GM18907 (cell line): Measurements from ENCODE around the gene TMEM80.

ENCODE experiments used
- ATAC-seq: cut with Tn5 transposase; IDR thresholded peaks from one replicate; pipeline ENCODE4 v1.9.1; 2021; ENCODE audit warnings: mild to moderate bottlenecking, moderate library complexity; ENCODE audit not compliant: unreplicated experiment

Gene TMEM80

DNA sequence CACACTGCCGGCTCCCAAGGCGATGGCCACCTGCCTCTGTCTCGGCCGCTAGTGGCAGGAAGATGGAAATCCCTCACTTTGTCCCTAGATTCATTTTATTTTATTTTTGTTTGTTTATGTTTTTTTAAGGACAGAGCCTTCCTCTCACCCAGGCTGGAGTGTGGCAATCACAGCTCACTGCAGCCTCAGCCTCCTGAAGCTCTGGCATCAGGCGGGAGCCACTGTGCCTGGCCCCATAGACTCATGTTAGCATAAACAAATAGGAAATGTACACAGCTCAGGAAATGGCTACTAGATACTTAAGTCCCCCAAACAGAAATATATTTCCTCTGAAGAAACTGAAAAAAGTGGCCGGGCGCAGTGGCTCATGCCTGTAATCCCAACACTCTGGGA, 3.5 kb downstream of the TMEM80 start:
- no peak for ATAC-seq

DNA sequence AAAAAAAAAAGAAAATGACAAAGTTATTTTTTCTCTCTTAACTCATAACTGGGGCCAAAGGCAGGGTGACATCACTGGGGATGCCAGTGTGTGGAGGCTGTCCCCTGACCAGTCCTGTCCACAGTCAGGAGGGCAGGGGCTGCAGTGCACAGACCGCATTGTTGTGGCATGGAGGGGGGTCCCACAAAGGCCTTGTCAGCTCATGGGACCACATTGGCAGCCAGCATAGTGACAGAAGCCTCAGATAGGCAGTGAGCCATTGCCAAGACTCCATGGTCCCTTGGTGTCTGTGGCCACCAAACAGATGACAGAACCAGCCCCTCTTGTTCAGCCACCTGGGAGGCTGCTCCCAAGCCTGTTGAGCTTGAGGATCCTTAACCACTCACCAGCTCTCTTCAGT, 4.1 kb downstream of the TMEM80 start:
- ATAC-seq: no peak

DNA sequence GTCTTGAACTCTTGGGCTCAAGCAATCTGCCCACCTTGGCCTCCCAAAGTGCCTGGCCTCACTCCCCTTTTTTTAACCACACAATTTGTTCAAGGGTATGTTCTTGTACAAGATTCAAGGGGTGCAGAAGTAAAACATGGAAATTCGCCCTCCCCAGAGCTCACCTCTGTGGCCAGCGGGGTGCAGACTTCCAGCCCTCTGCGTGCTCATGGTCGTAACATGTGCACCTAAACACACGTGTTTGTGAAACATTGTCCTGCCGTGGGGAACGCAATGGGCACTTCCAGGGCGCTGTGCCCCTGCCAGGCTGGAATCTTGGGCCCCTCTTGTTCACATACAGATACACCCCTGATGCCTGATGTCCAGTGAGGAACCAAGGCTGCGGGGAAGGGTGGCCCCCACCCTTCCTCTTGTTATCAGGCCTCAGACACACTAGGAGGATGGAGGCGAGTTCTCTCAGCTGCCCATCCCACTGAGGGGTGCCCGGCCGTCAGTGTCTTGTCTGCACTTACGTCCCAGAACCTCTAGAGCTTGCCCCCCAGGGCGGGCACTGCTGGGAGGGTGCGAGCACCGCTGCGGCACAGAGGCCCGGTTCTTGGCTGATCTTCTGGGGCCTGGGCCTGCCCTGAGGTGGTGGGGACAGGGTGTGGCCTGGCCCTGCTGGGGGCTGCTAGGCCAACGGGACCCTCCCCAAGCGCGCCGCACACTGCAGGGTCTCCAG, 6.3 kb downstream of the TMEM80 start:
- ATAC-seq: no peak

DNA sequence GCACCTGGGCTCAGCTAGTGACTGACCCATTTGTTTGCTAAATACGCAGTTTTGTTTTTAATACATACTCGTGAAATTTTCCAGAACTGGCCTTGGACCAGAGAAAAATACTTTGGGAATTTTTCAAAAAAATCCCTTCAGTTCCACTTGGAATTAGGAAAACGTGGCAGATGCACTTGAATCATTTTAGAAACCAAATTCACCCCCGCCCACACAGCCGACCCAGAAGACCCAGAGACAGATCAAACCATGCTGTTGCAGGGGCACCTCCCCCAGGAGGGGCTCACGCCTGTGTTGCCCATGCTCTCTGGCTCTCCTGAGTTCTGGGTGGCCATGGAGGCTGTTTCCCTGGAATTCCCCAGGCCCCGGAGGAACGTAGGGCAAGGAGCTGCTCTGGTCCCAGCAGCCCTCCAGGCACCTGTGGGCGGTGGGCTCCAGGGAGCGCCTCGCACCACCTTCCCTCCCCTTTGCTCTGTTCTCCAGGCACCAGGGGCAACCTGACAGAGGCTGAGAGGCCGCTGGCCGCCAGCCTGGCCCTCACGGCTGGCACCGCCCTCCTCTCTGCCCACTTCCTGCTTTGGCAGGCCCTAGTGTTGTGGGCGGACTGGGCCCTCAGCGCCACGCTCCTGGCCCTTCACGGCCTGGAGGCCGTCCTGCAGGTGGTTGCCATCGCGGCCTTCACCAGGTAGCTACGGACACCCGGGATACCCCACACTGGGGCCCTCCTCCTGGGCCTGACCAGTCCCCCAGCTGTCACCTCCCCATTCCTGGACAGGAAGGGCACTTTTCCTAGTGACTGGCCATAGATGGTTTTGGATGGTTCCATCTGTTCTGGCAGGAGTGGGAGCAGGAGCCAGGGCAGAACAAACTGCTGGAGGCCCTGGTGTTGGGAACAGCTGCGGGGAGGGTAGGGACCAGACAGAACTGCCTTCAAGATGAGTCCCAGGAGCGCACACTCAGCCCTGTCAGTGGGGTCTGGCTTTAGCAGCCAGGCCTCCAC, 7.1 kb downstream of the TMEM80 start:
- ATAC-seq: no peak

DNA sequence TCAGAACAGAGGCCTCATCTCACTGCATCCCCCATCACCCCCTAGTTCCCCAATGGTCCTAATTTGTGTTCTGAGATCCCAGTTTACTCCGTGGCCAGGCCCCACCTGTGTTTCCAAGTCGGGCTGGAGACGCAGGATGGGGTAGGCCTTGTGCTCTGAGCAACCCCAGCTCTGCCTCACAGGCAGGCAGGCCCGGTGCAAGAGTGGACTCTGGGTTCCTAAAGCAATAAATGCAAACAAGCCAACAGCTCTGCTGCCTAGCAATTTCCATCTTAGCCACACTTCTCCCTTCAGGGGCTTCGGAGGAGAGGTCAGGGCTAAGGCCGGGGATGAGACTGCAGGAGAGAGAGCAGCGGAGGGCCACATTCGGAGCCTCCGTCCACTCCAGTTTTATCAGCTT, 7.9 kb downstream of the TMEM80 start:
- no peak for ATAC-seq

DNA sequence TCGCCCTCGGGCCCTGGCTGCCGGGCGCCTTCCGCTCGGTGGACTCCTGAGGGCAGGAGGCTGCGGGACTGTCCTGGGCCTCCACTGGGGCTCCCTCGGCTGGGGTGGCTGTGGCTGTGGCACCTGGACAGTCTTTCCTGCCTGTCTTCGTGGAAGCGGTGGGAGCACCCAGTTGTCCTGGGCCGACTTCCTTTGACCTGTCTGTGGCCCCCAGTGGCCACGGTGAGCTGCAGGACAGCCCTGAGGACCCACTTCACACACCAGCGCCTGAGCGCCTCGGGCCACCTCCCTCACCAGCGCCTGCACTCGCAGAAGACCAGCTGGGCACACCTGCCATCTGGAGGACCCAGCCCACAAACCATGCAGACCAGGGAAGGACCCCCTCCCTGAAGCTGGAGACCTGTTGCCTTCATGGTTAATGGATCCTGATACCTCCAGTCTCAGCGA, 8.6 kb downstream of the TMEM80 start:
- ATAC-seq: no peak

DNA sequence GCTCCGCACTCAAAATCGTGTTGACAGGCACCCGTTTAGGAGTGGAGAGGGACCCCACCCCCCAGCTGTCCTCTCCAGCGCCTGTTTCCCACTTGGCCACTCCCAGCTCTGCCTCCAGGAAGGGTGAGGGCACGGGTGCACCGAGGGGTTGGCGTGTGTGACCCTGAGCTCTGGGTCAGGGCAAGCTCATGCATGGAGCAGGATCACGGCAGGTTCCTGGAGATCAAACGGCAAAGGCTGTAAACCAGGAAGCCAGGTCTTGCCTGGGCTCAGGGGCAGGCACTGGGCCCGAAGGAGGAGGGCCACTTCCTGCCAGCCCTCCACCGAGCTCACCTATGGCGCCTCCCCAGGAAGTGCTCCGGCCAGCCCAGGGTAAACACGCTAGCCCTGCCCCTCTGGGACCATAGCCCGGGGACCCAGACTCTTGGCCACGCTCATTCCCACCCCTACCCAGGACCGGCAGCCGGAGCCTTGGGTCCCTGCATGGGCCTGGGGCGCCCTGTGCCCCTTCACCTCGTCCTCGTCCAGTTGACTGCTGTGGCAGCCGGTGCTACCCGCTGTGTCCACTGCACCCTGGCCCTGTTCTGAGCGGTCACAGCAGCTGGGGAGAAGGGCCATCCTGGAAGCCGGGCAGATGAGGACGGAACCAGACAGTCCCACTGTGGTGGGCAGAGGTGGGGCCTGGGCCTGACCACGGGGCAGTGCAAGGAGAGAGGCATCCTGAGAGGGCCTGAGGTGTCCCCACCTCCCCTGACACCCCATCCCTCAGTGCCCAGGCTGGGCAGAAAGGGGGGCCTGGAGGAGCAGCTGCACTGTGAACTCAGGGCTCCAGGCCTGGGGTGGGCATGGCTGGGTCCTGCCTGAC, 9.4 kb downstream of the TMEM80 start:
- no peak for ATAC-seq

DNA sequence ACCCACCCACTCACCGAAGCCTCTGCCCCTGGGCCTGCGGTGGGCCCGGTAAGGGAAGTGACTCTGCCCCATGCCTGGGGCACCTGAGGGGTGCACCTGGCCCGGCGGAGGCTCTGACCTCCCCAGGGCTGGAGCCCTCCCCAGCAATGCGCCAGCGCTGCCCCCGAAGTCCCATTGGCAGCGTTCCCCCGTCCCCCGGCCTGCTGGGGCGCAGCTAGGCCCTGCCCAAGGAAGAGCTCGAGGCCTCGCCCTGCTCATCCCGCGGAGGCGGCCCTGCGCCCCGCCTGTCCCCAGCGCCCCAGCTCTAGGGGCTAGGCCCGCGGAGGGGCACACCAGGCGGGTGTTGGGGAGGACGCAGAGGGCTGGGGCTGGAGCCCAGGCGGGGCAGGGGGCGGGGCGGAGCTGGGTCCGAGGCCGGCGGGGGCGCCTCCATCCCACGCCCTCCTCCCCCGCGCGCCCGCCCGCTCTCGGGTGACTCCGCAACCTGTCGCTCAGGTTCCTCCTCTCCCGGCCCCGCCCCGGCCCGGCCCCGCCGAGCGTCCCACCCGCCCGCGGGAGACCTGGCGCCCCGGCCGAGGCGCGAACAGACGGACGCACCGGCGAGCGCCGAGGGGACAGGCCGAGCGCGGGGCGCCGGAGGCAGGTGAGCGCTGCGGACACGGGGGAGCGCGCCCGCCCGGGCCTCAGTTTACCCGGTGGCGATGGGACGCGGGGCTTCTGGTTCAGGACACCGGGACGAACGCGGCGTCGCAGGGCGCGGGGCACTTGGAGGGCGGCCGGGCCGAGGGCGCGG, 10.2 kb downstream of the TMEM80 start, which contains the start of gene EPS8L2:
TSS of gene EPS8L2 (plus strand) at position 586 of the 793 bp plus-strand sequence. CDS start 3,177 bp downstream, outside the sequence.
- no peak for ATAC-seq

DNA sequence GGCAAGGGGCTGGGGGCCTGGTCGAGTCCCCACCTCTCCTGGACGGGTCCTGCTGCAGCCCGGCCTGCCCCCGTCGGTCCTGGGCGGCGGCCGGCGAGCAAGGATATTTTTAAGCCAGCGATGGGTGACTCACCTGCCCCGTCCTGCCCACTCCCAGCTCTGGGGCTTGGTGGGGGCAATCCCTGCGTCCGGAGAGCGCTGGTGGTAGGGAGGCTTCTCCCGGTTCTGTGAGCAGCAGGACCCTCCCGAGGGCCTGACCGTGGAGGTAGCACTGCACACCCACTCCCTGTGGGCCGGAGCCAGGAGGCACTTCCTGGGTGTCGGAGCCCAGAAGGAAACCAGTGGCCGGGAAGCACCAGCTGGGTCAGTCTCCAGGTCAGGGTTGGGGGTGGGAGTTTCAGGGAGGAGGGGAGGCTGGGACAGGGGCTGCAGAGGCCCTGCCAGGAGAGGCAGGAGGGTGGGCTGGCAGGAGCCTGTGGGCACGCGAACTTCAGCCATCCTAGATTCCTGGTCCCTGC, 10.9 kb downstream of the TMEM80 start:
- no peak for ATAC-seq

DNA sequence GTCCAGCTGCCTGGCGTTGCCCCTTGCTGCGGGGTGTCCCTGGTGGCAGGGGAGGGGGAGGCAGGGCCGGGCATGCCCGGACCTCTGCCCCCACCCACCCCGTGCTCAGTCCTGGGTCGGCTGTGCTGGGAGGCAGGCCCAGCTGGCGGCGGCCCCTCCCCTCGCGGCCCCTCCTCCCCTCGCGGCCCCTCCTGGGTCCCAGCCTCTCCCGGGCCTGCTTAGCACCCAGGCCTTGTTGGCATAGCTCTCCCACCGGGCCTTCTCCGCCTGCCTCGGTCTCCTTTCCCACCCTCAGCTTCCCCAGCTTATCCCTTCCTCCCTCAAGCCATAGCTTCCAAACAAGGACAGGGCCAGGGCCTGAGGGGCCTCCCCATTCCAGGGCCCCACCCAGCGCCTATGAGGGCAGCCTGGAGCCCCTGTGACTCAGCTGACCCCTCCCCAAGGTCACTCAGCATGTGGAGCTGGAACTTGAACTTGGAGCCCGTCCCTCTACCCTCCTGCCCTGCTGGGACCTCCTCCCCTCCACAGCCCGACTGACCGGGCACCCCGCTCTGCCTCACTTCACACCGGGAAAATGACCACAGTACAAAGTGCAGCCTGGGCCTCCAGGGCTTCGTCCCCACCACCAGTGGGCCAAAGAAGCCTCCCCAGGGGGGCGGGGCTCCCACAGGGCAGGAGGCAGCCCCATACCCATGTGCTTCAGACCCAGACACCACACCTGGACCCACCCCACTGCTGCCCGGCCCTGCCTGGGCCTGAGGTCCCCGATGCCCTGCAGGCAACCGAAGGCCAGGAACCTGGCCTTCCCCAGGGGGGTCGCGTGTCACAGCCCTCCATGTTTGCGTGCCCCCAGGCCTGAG, 11.6 kb downstream of the TMEM80 start:
- no peak for ATAC-seq

DNA sequence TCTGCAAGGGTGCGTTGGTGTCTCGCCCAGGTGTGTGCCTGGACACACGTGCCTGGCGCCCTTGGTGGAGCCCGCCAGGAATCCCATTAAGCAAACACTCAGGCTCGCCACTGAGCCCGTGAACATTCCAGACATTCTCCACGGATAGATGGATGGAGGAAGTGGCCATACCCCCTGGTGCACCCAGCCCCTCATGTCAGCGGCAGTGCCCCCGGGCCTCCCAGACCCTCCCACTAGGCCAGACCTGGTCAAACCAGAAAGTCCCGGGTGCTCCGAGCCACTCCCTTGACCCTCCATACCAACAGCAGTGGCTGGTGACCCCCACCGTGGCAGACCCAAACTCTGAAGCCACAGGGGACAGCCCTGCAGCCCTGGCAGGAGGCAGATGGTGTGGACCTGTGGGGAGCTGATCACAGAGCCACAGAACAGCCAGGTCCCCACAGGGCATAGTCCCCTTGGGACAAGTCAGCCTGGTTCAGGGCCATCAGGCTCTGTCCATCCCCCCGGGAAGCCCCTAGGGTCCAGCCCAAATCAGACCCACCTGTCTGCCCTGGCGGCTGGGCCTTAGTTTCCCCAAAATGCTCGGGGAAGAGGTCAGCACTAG, 12.3 kb downstream of the TMEM80 start:
- no peak for ATAC-seq

DNA sequence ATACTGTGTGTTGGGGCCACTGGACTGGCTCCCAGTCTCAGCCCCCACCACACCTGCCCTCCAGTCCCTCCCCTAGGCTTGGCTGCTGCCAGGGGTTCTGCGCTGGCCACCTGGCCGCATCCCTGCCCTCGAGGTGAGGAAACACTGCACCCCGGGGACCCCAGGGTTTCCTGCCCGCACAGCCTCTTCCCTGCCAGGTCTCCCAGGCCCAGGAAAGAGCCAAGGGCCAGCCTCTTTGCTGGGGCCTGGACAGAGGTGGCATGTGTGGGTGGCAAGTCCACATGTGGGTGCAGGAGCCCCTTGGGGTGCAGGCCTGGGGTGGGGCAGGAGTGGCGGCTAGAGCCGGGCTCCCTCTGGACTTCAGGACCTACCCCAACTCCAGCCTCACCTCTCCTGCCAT, 12.9 kb downstream of the TMEM80 start:
- no peak for ATAC-seq

DNA sequence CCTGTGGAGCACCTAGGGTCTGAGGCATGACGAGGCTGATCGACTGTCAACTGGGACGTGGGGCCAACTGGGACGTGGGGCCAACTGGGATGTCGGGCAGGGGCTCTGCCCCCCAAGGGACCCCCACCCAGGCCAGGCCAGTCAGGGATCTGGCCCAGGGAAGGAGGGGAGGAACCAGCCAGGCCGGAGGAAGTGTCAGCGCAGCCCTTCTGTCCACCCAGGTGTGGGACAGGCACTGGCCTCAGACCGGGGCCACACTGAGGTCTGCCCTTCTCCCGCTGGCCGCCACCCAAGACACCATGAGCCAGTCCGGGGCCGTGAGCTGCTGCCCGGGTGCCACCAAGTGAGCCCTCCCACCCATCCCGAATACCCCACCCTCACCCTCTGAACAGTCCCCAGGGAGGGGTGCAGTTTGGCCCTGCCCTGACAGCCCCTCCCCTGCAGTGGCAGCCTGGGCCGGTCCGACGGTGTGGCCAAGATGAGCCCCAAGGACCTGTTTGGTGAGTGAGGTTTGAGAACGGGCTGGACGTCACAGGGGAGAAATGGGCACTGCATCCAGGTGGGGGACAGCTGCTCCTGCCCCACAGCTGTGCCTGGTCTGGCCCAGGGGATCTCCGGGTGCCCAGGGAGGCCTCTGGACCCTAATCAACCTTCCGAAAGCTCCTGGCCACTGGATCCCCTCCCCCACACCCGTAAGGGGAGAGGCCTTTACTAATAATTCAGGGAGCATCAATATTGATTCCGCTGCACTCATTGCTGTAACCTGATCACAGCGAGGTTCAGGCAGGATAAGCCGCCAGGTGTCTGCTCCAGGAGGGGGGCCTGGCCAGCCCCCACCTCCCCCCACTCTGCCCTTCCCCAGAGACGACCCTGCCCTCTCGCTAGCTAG, 13.7 kb downstream of the TMEM80 start:
- no peak for ATAC-seq

DNA sequence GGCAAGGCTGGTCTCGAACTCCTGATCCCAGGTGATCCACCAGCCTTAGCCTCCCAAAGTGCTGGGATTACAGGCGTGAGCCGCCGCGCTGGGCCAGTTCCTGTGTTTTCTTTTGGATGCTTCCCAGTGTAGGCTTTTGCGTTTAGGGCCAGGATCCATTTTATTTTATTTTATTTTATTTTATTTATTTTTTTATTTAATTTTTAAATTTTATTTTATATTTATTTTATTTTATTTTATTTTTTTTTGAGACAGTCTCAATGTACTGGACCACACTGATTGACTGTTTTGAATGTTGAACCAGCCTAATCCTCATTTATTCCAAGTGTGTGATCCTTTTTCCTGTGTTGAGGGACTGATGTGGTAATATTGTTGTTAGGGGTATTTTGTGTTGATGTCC, 18.8 kb downstream of the TMEM80 start:
- ATAC-seq: no peak

DNA sequence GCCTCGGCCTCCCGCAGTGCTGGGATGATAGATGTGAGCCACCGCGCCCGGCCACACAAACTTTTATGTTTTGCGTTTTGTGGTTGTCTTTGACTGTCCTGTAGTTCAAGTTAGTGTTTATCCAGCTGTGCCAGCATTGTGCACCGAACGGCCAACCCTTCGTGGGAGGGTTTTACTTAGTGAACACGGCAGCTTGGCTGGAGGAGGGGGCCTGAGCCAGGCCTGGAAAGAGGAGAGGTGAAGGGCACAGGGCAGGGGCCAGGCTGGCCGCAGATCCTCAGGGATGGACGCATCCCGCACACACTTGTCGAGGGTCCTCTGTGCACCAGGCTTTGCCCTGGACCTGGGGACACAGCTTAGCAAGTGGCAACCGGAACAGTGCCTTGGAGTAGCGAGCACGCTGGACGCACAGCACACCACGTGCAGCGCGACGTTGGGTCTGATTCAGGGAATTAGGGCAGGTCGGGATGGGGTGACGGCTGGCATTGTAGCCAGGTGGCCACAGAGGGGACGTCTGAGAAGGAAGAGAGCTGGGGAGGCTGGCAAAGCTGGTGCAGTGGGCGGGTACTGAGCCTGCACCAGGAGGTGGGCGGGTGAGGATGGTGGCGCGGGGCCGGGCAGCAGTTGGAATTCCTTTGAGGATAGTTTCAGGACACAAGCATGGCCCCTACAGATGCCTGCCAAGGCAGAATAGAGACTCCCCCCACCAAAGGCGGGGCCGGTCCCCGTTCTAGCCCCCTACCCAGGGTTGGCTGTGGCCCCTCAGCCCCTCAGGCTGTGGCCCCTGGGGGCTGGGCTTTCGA, 23.8 kb downstream of the TMEM80 start:
- ATAC-seq: no peak

DNA sequence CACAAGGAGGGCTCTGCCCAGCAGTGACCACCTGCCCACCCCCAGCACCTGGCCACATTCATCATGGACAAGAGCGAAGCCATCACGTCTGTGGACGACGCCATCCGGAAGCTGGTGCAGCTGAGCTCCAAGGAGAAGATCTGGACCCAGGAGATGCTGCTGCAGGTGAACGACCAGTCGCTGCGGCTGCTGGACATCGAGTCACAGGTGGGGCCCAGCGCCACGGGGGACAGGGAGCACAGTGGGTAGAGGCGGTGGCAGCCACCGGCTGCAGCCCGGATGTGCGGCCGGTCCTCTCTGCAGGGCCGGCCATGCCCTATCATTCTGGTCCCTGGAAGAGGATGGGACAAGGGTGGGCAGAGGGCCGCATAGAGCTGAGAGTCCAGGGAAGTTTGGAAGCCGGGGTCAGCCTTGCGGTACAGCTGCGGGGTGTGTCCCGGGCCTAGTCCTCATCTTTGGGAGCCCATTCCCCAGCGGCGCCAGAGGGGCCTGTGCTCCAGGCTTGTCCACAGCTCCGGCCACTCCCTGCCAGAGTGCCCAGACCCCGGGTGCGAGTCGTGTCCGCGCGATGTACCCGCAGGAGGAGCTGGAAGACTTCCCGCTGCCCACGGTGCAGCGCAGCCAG, 24.5 kb downstream of the TMEM80 start:
- no peak for ATAC-seq
